ENCODE data around the gene CLNS1A.

CLNS1A gene

GRCh38 chr11:77619576-77620198, 17.9 kb downstream of the CLNS1A start:
- peak; percentile 75 for TF ChIP-seq CTCF (IDR thresholded peaks at IDR 0.05; ENCODE audit: control insufficient read depth, insufficient read depth, low read depth, low read length, missing control alignments)
- H3K4me3 ChIP-seq (ENCODE audit: control insufficient read depth, low read depth, low read length): no peak overlapping the region
- peak; percentile 8 for DNase-seq (ENCODE audit: low read depth)

DNA sequence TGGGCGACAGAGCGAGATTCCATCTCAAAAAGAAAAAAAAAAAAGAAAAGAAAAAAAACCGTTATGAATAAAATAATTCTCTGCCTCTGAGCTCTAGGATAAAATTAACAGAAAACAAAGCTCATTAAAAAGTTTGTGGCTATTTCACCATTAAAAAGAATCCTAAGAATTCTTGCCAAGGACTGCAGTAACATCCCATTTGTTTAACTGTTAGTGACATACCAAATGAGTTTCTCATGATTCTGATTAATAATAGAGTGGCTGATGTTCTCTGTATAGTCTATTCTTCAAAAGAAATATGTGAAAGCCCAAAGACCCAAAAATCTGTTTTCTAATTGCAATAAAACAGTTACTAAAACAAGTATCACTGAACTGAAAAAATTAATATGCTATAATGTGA, 19.7 kb downstream of the CLNS1A start:
- H3K4me3 ChIP-seq (ENCODE audit: control insufficient read depth, low read depth, low read length): no peak overlapping the region
- TF ChIP-seq CTCF (IDR thresholded peaks at IDR 0.05; ENCODE audit: control insufficient read depth, insufficient read depth, low read depth, low read length, missing control alignments): no peak
- DNase-seq (ENCODE audit: low read depth): peak; percentile 17

DNA sequence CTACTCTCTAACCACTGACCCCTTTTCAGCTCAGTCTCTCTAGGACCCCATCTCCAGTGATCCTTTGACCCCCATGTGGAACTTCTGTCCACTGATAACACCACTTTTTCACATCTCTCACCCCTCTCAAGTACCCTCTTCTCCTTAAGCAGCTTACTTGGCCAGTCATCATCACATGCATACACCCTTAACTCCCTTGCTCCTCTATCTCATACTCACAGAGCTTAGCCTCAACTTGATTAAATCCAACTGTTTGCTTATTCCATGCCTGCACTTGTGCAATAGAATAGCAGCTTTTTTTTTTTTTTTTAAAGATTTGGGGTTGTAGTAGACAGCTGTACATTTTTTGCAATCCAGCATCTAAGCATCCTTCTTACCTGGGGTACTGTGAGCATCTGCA, 25.7 kb downstream of the CLNS1A start:
- DNase-seq (ENCODE audit: low read depth): no peak
- H3K4me3 ChIP-seq (ENCODE audit: control insufficient read depth, low read depth, low read length): no peak overlapping the region
- TF ChIP-seq CTCF (IDR thresholded peaks at IDR 0.05; ENCODE audit: control insufficient read depth, insufficient read depth, low read depth, low read length, missing control alignments): no peak

GRCh38 chr11:77609234-77609633, 28.4 kb downstream of the CLNS1A start:
- TF ChIP-seq CTCF (IDR thresholded peaks at IDR 0.05; ENCODE audit: control insufficient read depth, insufficient read depth, low read depth, low read length, missing control alignments): no peak
- DNase-seq (ENCODE audit: low read depth): no peak
- H3K4me3 ChIP-seq (ENCODE audit: control insufficient read depth, low read depth, low read length): no peak overlapping the region

GRCh38 chr11:77604281-77604680, 33.3 kb downstream of the CLNS1A start:
- DNase-seq (ENCODE audit: low read depth): no peak
- no peak for TF ChIP-seq CTCF (IDR thresholded peaks at IDR 0.05; ENCODE audit: control insufficient read depth, insufficient read depth, low read depth, low read length, missing control alignments)

GRCh38 chr11:77602381-77603088, 35.1 kb downstream of the CLNS1A start:
- H3K4me3 ChIP-seq (ENCODE audit: control insufficient read depth, low read depth, low read length): no peak overlapping the region
- DNase-seq (ENCODE audit: low read depth): peak; percentile 64
- TF ChIP-seq CTCF (IDR thresholded peaks at IDR 0.05; ENCODE audit: control insufficient read depth, insufficient read depth, low read depth, low read length, missing control alignments): no peak

More at GRCh38 chr11:77604281-77604680, 33.3 kb downstream of the CLNS1A start:
- no peak overlapping the region for H3K4me3 ChIP-seq (ENCODE audit: control insufficient read depth, low read depth, low read length)
